ENCODE data around the gene MIGA2. TPM values are rescaled to one million over a fixed set of nuclear protein-coding genes. Genes with fewer than 3 reads are reported as not detected.

Gene MIGA2
- total and polyA plus RNA-seq, 2 experiments from 2014 or later: 19.3 to 47.8 TPM

GRCh38 chr9:129052592-129052991 is 16.2 kb downstream of the MIGA2 start:
- no peak overlapping the region for H3K4me2 ChIP-seq
- no peaks in the 10 kb centered on the region for H3K4me1 Mint-ChIP-seq
- H3K36me3 Mint-ChIP-seq (ENCODE audit: low read depth): peaks cover 26% of the 10 kb centered on the region
- H3K9me2 ChIP-seq (ENCODE audit: insufficient read depth): no peaks in the 10 kb centered on the region
- no peak overlapping the region for H3K4me3 Mint-ChIP-seq
- peaks cover 11% of the 10 kb centered on the region for H3K36me3 ChIP-seq (ENCODE audit: insufficient read depth)
- H4K20me1 ChIP-seq (replicated peaks; ENCODE audit: insufficient read depth): no peaks in the 10 kb centered on the region
- H3K27ac Mint-ChIP-seq: no peak overlapping the region
- H3K4me3 ChIP-seq: no peak overlapping the region
- H3K79me2 ChIP-seq (replicated peaks; ENCODE audit: insufficient read depth): no peaks in the 10 kb centered on the region
- TF ChIP-seq STAT1 (IDR thresholded peaks at IDR 0.05; ENCODE audit: unreplicated experiment) (no peak), REST (IDR thresholded peaks at IDR 0.05; ENCODE audit: unreplicated experiment) (no peak), NANOG (IDR thresholded peaks at IDR 0.05; ENCODE audit: borderline replicate concordance) (no peak), POLR2AphosphoS5 (IDR thresholded peaks at IDR 0.05; ENCODE audit: low read depth) (no peak), EZH2 (IDR thresholded peaks at IDR 0.05; ENCODE audit: low read depth, unreplicated experiment) (no peak), CTCF (conservative IDR thresholded peaks at IDR 0.05; ENCODE audit: low read depth in 2 of 2) (no peak), ZNF114 (CRISPR knock-in tag; IDR thresholded peaks at IDR 0.05) (no peak), JUNB (IDR thresholded peaks at IDR 0.05; ENCODE audit: unreplicated experiment) (no peak), ZNF462 (CRISPR knock-in tag; IDR thresholded peaks at IDR 0.05) (no peak), ZNF331 (CRISPR knock-in tag; IDR thresholded peaks at IDR 0.05; ENCODE audit: low read depth) (no peak), CREB1 (CRISPR knock-in tag; IDR thresholded peaks at IDR 0.05; ENCODE audit: low read depth) (no peak)
- no peaks in the 10 kb centered on the region for H3F3A ChIP-seq (replicated peaks; ENCODE audit: low read depth)
- ATAC-seq (no peak), DNase-seq (ENCODE audit: low spot score) (no peak)
- no peaks in the 10 kb centered on the region for H3K27me3 ChIP-seq (ENCODE audit: insufficient read depth)
- no peaks in the 10 kb centered on the region for H3K27me3 Mint-ChIP-seq (ENCODE audit: insufficient read depth, low read depth, poor library complexity)
- no peak overlapping the region for H3K27ac ChIP-seq (ENCODE audit: low read depth)
- H3K4me1 ChIP-seq (ENCODE audit: insufficient read depth): no peaks in the 10 kb centered on the region
- H2AFZ ChIP-seq: no peak overlapping the region
- no peaks in the 10 kb centered on the region for H3K9me3 Mint-ChIP-seq
